Measurements from ENCODE around the gene MAML3.

The MAML3 gene

GRCh38 chr4:140137671-140138070 is 16.3 kb downstream of the MAML3 start:
- Histone ChIP-seq H3F3A (ENCODE audit: insufficient read depth, low read length) (no peaks in the 10 kb centered on the region), H3K4me2 (ENCODE audit: low read length) (no peak overlapping the region), H3K9me2 (ENCODE audit: low read depth, low read length) (no peaks in the 10 kb centered on the region), H3K79me2 (ENCODE audit: insufficient read depth, low read length) (no peaks in the 10 kb centered on the region; the same call in 1 of the 2 replicates), H3K4me1 (ENCODE audit: insufficient read depth, low read length, severe bottlenecking) (no peaks in the 10 kb centered on the region), H3K27me3 (ENCODE audit: insufficient read depth, low read length) (no peaks in the 10 kb centered on the region; the same call in 1 of the 2 replicates), H3K9me3 (ENCODE audit: low read length) (no peaks in the 10 kb centered on the region), H3K9ac (ENCODE audit: low read length) (no peak overlapping the region), H3K4me3 (ENCODE audit: low read depth, low read length, poor library complexity, severe bottlenecking) (no peak overlapping the region), H4K20me1 (ENCODE audit: insufficient read depth, low read length) (no peaks in the 10 kb centered on the region), H3K27ac (ENCODE audit: low read depth, low read length, poor library complexity, severe bottlenecking) (no peak overlapping the region), H2AFZ (ENCODE audit: low read length) (no peak overlapping the region), H3K36me3 (ENCODE audit: insufficient read depth, low read length) (no peaks in the 10 kb centered on the region)
- TF ChIP-seq CTCF (IDR thresholded peaks at IDR 0.05; ENCODE audit: low read length) (no peak), EZH2 (IDR thresholded peaks at IDR 0.05; ENCODE audit: borderline replicate concordance, low read length) (no peak)

GRCh38 chr4:140136509-140136908 is 17.5 kb downstream of the MAML3 start:
- no peak for TF ChIP-seq CTCF (IDR thresholded peaks at IDR 0.05; ENCODE audit: low read length)
- no peak for TF ChIP-seq EZH2 (IDR thresholded peaks at IDR 0.05; ENCODE audit: borderline replicate concordance, low read length)
- no peaks in the 10 kb centered on the region for H3F3A ChIP-seq (ENCODE audit: insufficient read depth, low read length)
- H3K9me3 ChIP-seq (ENCODE audit: low read length): no peaks in the 10 kb centered on the region
- H3K9ac ChIP-seq (ENCODE audit: low read length): no peak overlapping the region
- no peaks in the 10 kb centered on the region; the same call in 1 of the 2 replicates for H3K27me3 ChIP-seq (ENCODE audit: insufficient read depth, low read length)
- H3K79me2 ChIP-seq (ENCODE audit: insufficient read depth, low read length): no peaks in the 10 kb centered on the region
- no peaks in the 10 kb centered on the region for H3K4me1 ChIP-seq (ENCODE audit: insufficient read depth, low read length, severe bottlenecking)
- H3K4me3 ChIP-seq (ENCODE audit: low read depth, low read length, poor library complexity, severe bottlenecking): no peak overlapping the region
- no peaks in the 10 kb centered on the region for H3K36me3 ChIP-seq (ENCODE audit: insufficient read depth, low read length)
- no peaks in the 10 kb centered on the region for H3K9me2 ChIP-seq (ENCODE audit: low read depth, low read length)
- H2AFZ ChIP-seq (ENCODE audit: low read length): no peak overlapping the region
- H3K4me2 ChIP-seq (ENCODE audit: low read length): no peak overlapping the region
- no peak overlapping the region for H3K27ac ChIP-seq (ENCODE audit: low read depth, low read length, poor library complexity, severe bottlenecking)
- no peaks in the 10 kb centered on the region for H4K20me1 ChIP-seq (ENCODE audit: insufficient read depth, low read length)

DNA sequence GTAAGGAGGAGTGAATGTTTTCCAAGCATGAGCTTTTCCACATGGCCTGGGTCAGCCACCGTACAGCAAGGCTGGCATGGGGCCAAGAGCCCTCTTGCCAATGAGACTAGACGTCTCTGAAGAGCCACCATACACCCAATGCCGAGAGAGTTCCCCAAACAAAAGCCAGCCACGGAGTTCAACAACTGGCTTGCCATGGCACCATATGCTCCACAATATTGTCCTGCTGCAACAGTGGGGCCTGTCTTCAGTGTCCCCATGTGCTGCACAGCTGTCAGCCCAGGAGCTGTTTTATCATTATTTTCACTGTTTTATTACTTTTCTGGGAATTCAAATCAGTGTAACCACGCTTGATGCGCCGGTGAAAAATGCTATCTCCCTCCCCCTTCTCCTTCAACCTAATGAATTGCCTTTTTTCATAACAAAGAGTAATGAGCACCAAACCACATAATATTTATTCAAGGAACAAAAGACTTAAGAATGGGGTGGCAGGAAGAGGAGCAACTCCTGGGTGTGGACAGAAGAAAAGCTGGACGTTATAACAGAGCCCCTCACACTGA is 18.4 kb downstream of the MAML3 start:
- Histone ChIP-seq H3K27ac (ENCODE audit: low read depth, low read length, poor library complexity, severe bottlenecking) (no peak overlapping the region), H3K4me3 (ENCODE audit: low read depth, low read length, poor library complexity, severe bottlenecking) (no peak overlapping the region), H4K20me1 (ENCODE audit: insufficient read depth, low read length) (no peaks in the 10 kb centered on the region), H3K9me2 (ENCODE audit: low read depth, low read length) (no peaks in the 10 kb centered on the region), H3K4me2 (ENCODE audit: low read length) (no peak overlapping the region), H3K79me2 (ENCODE audit: insufficient read depth, low read length) (no peaks in the 10 kb centered on the region), H3F3A (ENCODE audit: insufficient read depth, low read length) (no peaks in the 10 kb centered on the region), H3K9me3 (ENCODE audit: low read length) (no peaks in the 10 kb centered on the region), H3K9ac (ENCODE audit: low read length) (no peak overlapping the region), H2AFZ (ENCODE audit: low read length) (no peak overlapping the region), H3K4me1 (ENCODE audit: insufficient read depth, low read length, severe bottlenecking) (no peaks in the 10 kb centered on the region), H3K27me3 (ENCODE audit: insufficient read depth, low read length) (no peaks in the 10 kb centered on the region; the same call in 1 of the 2 replicates), H3K36me3 (ENCODE audit: insufficient read depth, low read length) (no peaks in the 10 kb centered on the region)
- TF ChIP-seq EZH2 (IDR thresholded peaks at IDR 0.05; ENCODE audit: borderline replicate concordance, low read length) (no peak), CTCF (IDR thresholded peaks at IDR 0.05; ENCODE audit: low read length) (no peak)
